ENCODE data around the gene SERPINA1. TPM values are rescaled to one million over a fixed set of nuclear protein-coding genes. Genes with fewer than 3 reads are reported as not detected.

Gene SERPINA1
- total and polyA plus RNA-seq, 2 of the 13 experiments (the other 11 are each of a cell fraction or from before 2014, with no cell fraction given) = 3,266 to 11,015 TPM

DNA sequence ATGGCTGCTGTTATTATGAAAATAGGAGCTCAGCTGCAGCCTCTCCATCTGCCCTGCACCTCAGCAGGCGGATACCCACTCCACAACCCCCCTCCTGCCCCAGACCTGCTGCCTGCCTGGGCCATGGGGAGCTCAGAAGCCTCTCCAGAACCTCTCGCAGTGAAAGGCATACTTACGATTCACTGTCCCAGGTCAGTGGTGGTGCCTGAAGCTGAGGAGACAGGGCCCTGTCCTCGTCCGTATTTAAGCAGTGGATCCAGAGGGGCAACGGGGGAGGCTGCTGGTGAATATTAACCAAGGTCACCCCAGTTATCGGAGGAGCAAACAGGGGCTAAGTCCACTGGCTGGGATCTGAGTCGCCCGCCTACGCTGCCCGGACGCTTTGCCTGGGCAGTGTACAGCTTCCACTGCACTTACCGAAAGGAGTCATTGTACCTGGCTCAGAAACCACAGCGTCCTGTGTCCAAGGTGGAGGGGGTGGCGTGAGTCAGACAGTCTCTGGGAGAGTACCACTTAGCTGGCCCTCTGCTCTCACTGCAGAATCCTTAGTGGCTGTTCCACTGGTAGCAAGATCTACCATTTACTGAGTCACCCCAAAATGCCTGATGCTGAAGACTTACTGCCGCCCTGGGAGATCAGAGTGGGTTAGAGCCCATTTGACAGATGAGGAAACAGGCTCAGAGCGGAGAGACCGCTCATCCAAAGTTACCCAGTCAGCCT is at the start of gene SERPINA1 (continued):
- TF ChIP-seq CSRNP1 (CRISPR knock-in tag; IDR thresholded peaks at IDR 0.05) (peak; percentile 65; the same call in 1 of the 2 replicates), MIXL1 (CRISPR knock-in tag; IDR thresholded peaks at IDR 0.05) (no peak; the same call in none of the 2 replicates), SRSF4 (IDR thresholded peaks at IDR 0.05; ENCODE audit: low read depth, low read length, poor library complexity, severe bottlenecking) (no peak), ZNF724P (CRISPR knock-in tag; IDR thresholded peaks at IDR 0.05; ENCODE audit: borderline replicate concordance) (peak; percentile 59; the same call in 1 of the 2 replicates), ZNF574 (CRISPR knock-in tag; IDR thresholded peaks at IDR 0.05) (peak; percentile 81), ZBTB4 (CRISPR knock-in tag; IDR thresholded peaks at IDR 0.05; ENCODE audit: borderline replicate concordance) (peak; percentile 95), ZBTB7A (CRISPR knock-in tag; IDR thresholded peaks at IDR 0.05) (peak; percentile 76; the same call in 1 of the 2 replicates), NR2C2 (CRISPR knock-in tag; IDR thresholded peaks at IDR 0.05; ENCODE audit: borderline replicate concordance) (peak; percentile 67), RXRA (CRISPR knock-in tag; IDR thresholded peaks at IDR 0.05) (peak; percentile 93), ZNF263 (CRISPR knock-in tag; IDR thresholded peaks at IDR 0.05) (no peak; the same call in 1 of the 2 replicates), PAF1 (CRISPR knock-in tag; IDR thresholded peaks at IDR 0.05) (0 out of 2 replicates have a peak, but pooled peaks have one; percentile 2), MED8 (CRISPR knock-in tag; IDR thresholded peaks at IDR 0.05; ENCODE audit: insufficient replicate concordance) (peak; percentile 99), MYC (CRISPR knock-in tag; IDR thresholded peaks at IDR 0.05; ENCODE audit: borderline replicate concordance) (peak; percentile 51; the same call in 1 of the 2 replicates), HES4 (CRISPR knock-in tag; IDR thresholded peaks at IDR 0.05; ENCODE audit: borderline replicate concordance) (peak; percentile 64; the same call in 1 of the 2 replicates), PHF8 (CRISPR knock-in tag; IDR thresholded peaks at IDR 0.05) (peak; percentile 79), RFX1 (IDR thresholded peaks at IDR 0.05) (no peak), DPF2 (CRISPR knock-in tag; IDR thresholded peaks at IDR 0.05; ENCODE audit: borderline replicate concordance, low read depth) (peak; percentile 92; the same call in 1 of the 2 replicates), SATB2 (CRISPR knock-in tag; IDR thresholded peaks at IDR 0.05) (peak; percentile 18; the same call in 1 of the 2 replicates), TFDP1 (CRISPR knock-in tag; IDR thresholded peaks at IDR 0.05; ENCODE audit: borderline replicate concordance) (peak; percentile 42; the same call in 1 of the 2 replicates)
